Transverse colon (tissue), 3 donors: ENCODE measurements around the gene TMEM214.

ENCODE experiments used
- EP300 ChIP-seq: sonication (generic); formaldehyde crosslinking; IDR thresholded peaks from one replicate; pipeline ENCODE4 v1.6.1; 2017; ENCODE audit warnings: antibody characterized with exemption, low read depth
- POLR2A ChIP-seq: fragments of 450-650 bp; IDR thresholded peaks from one replicate; pipeline ENCODE4 v1.6.1; 2016; ENCODE audit warnings: antibody characterized with exemption, mild to moderate bottlenecking, moderate library complexity
- TF ChIP-seq, protein P1 (sequence below), 5 experiments: fragments of 200-600 bp in 3 of 5; fragments of 450-650 bp in 2 of 5; sonication (generic) in 3 of 5; IDR thresholded peaks; 1 replicate in 2 of 5; 2 replicates in 3 of 5; pipeline ENCODE4 v1.5.1; 2016 to 2017; ENCODE audit warnings: antibody characterized with exemption in 5 of 5, inconsistent platforms in 3 of 5, mild to moderate bottlenecking in 2 of 5, moderate library complexity in 1 of 5

- TF ChIP-seq POLR2A (no peak), EP300 (no peak)
- TF ChIP-seq, protein P1, sequence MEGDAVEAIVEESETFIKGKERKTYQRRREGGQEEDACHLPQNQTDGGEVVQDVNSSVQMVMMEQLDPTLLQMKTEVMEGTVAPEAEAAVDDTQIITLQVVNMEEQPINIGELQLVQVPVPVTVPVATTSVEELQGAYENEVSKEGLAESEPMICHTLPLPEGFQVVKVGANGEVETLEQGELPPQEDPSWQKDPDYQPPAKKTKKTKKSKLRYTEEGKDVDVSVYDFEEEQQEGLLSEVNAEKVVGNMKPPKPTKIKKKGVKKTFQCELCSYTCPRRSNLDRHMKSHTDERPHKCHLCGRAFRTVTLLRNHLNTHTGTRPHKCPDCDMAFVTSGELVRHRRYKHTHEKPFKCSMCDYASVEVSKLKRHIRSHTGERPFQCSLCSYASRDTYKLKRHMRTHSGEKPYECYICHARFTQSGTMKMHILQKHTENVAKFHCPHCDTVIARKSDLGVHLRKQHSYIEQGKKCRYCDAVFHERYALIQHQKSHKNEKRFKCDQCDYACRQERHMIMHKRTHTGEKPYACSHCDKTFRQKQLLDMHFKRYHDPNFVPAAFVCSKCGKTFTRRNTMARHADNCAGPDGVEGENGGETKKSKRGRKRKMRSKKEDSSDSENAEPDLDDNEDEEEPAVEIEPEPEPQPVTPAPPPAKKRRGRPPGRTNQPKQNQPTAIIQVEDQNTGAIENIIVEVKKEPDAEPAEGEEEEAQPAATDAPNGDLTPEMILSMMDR (IDR thresholded peaks at IDR 0.05): no peak
Measured at GRCh38 chr2:27059141-27059820, 26.5 kb downstream of the TMEM214 start.
